ENCODE results near the gene GALM. TPM values are rescaled to one million over a fixed set of nuclear protein-coding genes. Genes with fewer than 3 reads are reported as not detected.

The GALM gene
- total RNA-seq, 1 experiment from 2014 or later: 20.5 TPM

GRCh38 chr2:38747007-38747424 lies 81.1 kb downstream of the GALM start:
- no peak for TF ChIP-seq TCF7L2 (IDR thresholded peaks at IDR 0.05; ENCODE audit: low read depth, low read length)
- peak; percentile 36; the same call in 1 of the 2 replicates for TF ChIP-seq POLR2AphosphoS5 (IDR thresholded peaks at IDR 0.05; ENCODE audit: low read depth, low read length)
- TF ChIP-seq, protein P1, sequence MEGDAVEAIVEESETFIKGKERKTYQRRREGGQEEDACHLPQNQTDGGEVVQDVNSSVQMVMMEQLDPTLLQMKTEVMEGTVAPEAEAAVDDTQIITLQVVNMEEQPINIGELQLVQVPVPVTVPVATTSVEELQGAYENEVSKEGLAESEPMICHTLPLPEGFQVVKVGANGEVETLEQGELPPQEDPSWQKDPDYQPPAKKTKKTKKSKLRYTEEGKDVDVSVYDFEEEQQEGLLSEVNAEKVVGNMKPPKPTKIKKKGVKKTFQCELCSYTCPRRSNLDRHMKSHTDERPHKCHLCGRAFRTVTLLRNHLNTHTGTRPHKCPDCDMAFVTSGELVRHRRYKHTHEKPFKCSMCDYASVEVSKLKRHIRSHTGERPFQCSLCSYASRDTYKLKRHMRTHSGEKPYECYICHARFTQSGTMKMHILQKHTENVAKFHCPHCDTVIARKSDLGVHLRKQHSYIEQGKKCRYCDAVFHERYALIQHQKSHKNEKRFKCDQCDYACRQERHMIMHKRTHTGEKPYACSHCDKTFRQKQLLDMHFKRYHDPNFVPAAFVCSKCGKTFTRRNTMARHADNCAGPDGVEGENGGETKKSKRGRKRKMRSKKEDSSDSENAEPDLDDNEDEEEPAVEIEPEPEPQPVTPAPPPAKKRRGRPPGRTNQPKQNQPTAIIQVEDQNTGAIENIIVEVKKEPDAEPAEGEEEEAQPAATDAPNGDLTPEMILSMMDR (IDR thresholded peaks at IDR 0.05): no peak
- Histone ChIP-seq H3K27ac (ENCODE audit: low read length) (no peak overlapping the region), H3K36me3 (ENCODE audit: control insufficient read depth, insufficient read depth, low read length) (peaks cover 72% of the 10 kb centered on the region), H3K4me1 (ENCODE audit: control insufficient read depth, insufficient read depth, low read length) (peaks cover 50% of the 10 kb centered on the region), H3K27me3 (ENCODE audit: control insufficient read depth, insufficient read depth, low read length) (no peaks in the 10 kb centered on the region), H3K9me3 (ENCODE audit: control insufficient read depth, insufficient read depth, low read depth, low read length) (no peaks in the 10 kb centered on the region), H3K4me3 (ENCODE audit: low read depth in 2 of 2, low read length in 2 of 2) (no peak overlapping the region)
- in situ Hi-C loops (cut with HindIII; ENCODE audit: low pct_unique_long_range_greater_than_20kb, low sequenced_read_pairs) (loop anchor here (25.0 kb wide), 1 partner anchor 160 kb away; no protein-coding TSS in a partner anchor), intact Hi-C loops (cut with micrococcal nuclease; ENCODE audit: unreplicated experiment) (no loop called here)
- ChIA-PET CTCF (no interaction called here), POLR2A (no interaction called here)
- no TSS peak for BruUV-seq (replicated peaks)
- ATAC-seq (no peak), DNase-seq (ENCODE audit: low read depth, low spot score) (no peak)

GRCh38 chr2:38747819-38748218 lies 81.9 kb downstream of the GALM start:
- peaks cover 54% of the 10 kb centered on the region for H3K4me1 ChIP-seq (ENCODE audit: control insufficient read depth, insufficient read depth, low read length)
- H3K9me3 ChIP-seq (ENCODE audit: control insufficient read depth, insufficient read depth, low read depth, low read length): no peaks in the 10 kb centered on the region
- TF ChIP-seq, protein P1 (IDR thresholded peaks at IDR 0.05): no peak
- TF ChIP-seq POLR2AphosphoS5 (IDR thresholded peaks at IDR 0.05; ENCODE audit: low read depth, low read length) (no peak), REST (IDR thresholded peaks at IDR 0.05; ENCODE audit: insufficient read depth in 1 of 2, low read depth in 2 of 2, low read length in 1 of 2) (no peak), SIN3A (IDR thresholded peaks at IDR 0.05; ENCODE audit: borderline replicate concordance, insufficient read depth, low read depth, low read length) (no peak), TCF7L2 (IDR thresholded peaks at IDR 0.05; ENCODE audit: low read depth, low read length) (no peak)
- H3K27ac ChIP-seq (ENCODE audit: low read length): peak overlapping the region; percentile 49
- intact Hi-C loops (cut with micrococcal nuclease; ENCODE audit: unreplicated experiment) (no loop called here), in situ Hi-C loops (cut with HindIII; ENCODE audit: low pct_unique_long_range_greater_than_20kb, low sequenced_read_pairs) (loop anchor here (25.0 kb wide), 1 partner anchor 161 kb away; no protein-coding TSS in a partner anchor)
- CTCF ChIA-PET: no interaction called here
- H3K36me3 ChIP-seq (ENCODE audit: control insufficient read depth, insufficient read depth, low read length): peaks cover 72% of the 10 kb centered on the region
- H3K4me3 ChIP-seq (ENCODE audit: low read depth in 2 of 2, low read length in 2 of 2): peak overlapping the region in 1 of 2 experiments; percentile 8; a peak in 2 of 4 replicates
- POLR2A ChIA-PET: interaction anchor here (0.6 to 0.8 kb wide), 2 partner anchors 149 to 472 kb away, joined by 3 to 4 read pairs; no protein-coding TSS in a partner anchor
- ATAC-seq (no peak), DNase-seq (ENCODE audit: low read depth, low spot score) (no peak)
- BruUV-seq (replicated peaks): no TSS peak
- H3K27me3 ChIP-seq (ENCODE audit: control insufficient read depth, insufficient read depth, low read length): no peaks in the 10 kb centered on the region
